ENCODE data around the gene IL17RA.

IL17RA gene

DNA sequence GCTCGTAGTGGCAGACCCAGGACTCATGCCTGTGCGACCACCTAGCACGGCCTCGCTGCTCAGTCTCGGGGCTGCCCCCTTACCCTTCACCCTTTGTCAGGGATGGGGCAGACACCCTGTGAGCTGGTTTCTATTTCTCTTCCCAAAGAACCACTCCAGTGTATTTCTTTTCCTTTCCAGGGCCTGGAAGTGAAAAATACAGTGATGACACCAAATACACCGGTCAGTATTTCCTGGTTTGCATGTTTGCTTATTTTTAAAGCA is 22.7 kb downstream of the IL17RA start:
- no peak for DNase-seq (ENCODE audit: low spot score)
- TF ChIP-seq, protein P1, sequence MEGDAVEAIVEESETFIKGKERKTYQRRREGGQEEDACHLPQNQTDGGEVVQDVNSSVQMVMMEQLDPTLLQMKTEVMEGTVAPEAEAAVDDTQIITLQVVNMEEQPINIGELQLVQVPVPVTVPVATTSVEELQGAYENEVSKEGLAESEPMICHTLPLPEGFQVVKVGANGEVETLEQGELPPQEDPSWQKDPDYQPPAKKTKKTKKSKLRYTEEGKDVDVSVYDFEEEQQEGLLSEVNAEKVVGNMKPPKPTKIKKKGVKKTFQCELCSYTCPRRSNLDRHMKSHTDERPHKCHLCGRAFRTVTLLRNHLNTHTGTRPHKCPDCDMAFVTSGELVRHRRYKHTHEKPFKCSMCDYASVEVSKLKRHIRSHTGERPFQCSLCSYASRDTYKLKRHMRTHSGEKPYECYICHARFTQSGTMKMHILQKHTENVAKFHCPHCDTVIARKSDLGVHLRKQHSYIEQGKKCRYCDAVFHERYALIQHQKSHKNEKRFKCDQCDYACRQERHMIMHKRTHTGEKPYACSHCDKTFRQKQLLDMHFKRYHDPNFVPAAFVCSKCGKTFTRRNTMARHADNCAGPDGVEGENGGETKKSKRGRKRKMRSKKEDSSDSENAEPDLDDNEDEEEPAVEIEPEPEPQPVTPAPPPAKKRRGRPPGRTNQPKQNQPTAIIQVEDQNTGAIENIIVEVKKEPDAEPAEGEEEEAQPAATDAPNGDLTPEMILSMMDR (IDR thresholded peaks at IDR 0.05; ENCODE audit: extremely low read depth, missing control alignments) = no peak

DNA sequence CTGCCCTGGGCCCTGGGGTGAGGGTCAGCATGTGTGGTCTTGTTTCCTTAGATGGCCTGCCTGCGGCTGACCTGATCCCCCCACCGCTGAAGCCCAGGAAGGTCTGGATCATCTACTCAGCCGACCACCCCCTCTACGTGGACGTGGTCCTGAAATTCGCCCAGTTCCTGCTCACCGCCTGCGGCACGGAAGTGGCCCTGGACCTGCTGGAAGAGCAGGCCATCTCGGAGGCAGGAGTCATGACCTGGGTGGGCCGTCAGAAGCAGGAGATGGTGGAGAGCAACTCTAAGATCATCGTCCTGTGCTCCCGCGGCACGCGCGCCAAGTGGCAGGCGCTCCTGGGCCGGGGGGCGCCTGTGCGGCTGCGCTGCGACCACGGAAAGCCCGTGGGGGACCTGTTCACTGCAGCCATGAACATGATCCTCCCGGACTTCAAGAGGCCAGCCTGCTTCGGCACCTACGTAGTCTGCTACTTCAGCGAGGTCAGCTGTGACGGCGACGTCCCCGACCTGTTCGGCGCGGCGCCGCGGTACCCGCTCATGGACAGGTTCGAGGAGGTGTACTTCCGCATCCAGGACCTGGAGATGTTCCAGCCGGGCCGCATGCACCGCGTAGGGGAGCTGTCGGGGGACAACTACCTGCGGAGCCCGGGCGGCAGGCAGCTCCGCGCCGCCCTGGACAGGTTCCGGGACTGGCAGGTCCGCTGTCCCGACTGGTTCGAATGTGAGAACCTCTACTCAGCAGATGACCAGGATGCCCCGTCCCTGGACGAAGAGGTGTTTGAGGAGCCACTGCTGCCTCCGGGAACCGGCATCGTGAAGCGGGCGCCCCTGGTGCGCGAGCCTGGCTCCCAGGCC is 23.7 kb downstream of the IL17RA start:
- no peak for DNase-seq (ENCODE audit: low spot score)
- TF ChIP-seq, protein P1 (IDR thresholded peaks at IDR 0.05; ENCODE audit: extremely low read depth, missing control alignments) = no peak

DNA sequence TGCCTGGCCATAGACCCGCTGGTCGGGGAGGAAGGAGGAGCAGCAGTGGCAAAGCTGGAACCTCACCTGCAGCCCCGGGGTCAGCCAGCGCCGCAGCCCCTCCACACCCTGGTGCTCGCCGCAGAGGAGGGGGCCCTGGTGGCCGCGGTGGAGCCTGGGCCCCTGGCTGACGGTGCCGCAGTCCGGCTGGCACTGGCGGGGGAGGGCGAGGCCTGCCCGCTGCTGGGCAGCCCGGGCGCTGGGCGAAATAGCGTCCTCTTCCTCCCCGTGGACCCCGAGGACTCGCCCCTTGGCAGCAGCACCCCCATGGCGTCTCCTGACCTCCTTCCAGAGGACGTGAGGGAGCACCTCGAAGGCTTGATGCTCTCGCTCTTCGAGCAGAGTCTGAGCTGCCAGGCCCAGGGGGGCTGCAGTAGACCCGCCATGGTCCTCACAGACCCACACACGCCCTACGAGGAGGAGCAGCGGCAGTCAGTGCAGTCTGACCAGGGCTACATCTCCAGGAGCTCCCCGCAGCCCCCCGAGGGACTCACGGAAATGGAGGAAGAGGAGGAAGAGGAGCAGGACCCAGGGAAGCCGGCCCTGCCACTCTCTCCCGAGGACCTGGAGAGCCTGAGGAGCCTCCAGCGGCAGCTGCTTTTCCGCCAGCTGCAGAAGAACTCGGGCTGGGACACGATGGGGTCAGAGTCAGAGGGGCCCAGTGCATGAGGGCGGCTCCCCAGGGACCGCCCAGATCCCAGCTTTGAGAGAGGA is 24.5 kb downstream of the IL17RA start:
- no peak for DNase-seq (ENCODE audit: low spot score)
- TF ChIP-seq, protein P1 (IDR thresholded peaks at IDR 0.05; ENCODE audit: extremely low read depth, missing control alignments) = no peak

DNA sequence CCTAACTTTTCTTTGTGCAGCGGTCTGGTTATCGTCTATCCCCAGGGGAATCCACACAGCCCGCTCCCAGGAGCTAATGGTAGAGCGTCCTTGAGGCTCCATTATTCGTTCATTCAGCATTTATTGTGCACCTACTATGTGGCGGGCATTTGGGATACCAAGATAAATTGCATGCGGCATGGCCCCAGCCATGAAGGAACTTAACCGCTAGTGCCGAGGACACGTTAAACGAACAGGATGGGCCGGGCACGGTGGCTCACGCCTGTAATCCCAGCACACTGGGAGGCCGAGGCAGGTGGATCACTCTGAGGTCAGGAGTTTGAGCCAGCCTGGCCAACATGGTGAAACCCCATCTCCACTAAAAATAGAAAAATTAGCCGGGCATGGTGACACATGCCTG is 25.2 kb downstream of the IL17RA start:
- no peak for DNase-seq (ENCODE audit: low spot score)
- TF ChIP-seq, protein P1 (IDR thresholded peaks at IDR 0.05; ENCODE audit: extremely low read depth, missing control alignments) = no peak

DNA sequence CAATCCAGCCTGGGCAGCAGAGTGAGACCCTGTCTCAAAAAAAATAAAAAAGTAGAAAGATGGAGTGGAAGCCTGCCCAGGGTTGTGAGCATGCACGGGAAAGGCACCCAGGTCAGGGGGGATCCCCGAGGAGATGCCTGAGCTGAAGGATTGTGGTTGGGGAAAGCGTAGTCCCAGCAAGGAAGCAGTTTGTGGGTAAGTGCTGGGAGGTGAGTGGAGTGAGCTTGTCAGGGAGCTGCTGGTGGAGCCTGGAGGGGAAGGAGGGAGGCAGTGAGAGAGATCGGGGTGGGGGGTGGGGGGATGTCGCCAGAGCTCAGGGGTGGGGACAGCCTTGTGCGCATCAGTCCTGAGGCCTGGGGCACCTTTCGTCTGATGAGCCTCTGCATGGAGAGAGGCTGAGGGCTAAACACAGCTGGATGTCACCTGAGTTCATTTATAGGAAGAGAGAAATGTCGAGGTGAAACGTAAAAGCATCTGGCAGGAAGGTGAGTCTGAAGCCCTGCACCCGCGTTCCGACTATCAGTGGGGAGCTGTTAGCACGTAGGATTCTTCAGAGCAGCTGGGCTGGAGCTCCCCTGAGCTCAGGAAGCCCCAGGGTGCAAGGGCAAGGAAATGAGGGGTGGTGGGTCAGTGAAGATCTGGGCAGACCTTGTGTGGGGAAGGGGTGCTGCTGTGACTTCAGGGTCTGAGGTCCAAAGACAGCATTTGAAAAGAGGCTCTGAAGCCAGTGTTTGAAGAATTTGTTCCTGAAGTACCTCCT is 26.2 kb downstream of the IL17RA start:
- DNase-seq (ENCODE audit: low spot score) = no peak
- TF ChIP-seq, protein P1 (IDR thresholded peaks at IDR 0.05; ENCODE audit: extremely low read depth, missing control alignments) = no peak

DNA sequence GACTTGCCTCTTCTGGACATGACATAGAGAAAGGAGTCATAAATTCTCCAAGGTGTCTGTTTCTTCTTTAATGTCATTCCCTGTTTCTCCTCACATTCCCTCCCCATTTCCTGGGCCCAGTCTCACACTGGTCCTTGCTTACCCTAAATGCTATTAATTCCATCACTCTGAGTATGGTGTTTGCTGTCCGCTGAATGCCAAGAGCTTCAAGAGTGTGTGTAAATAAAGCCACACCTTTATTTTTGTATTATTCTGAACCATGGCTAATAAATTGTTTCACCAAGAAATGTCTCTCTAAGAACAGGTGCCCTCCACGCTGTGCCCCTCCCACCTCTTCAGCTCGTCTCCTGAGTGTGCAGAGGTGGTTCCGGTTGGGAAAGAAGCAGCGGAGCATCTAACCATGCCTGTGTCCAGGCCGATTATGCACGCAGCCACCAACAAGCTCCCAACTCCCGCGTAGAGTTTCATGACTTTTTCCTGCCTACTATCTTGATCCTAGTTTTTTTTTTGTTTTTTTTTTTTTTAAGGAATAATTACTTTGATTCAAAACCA is 27.8 kb downstream of the IL17RA start:
- TF ChIP-seq, protein P1 (IDR thresholded peaks at IDR 0.05; ENCODE audit: extremely low read depth, missing control alignments) = no peak
- DNase-seq (ENCODE audit: low spot score) = no peak

Data from GM20000 (cell line).